Uterus (tissue), 4 donors: ENCODE data around the gene PRKN. TPM values are rescaled to one million over a fixed set of nuclear protein-coding genes. Genes with fewer than 3 reads are reported as not detected.

ENCODE experiments used
- DNase-seq, 2 donors: peaks; one replicate each; pipeline ENCODE4 v3.0.0-alpha.2; 2019 to 2020
- H3K27ac ChIP-seq, 2 donors: fragments of 200-600 bp; sonication (generic); 1 replicate in 1 of 2; 2 replicates in 1 of 2; pipeline ENCODE4 v1.5.1; 2016 to 2018
- H3K27me3 ChIP-seq, 2 donors: fragments of 200-600 bp; sonication (generic); one replicate each; pipeline ENCODE4 v1.5.1; 2018 to 2019; ENCODE audit warnings: control low read depth in 1 of 2
- H3K36me3 ChIP-seq, 2 donors: fragments of 200-600 bp; sonication (generic); one replicate each; pipeline ENCODE4 v1.5.1; 2019; ENCODE audit warnings: control low read depth in 1 of 2
- H3K4me1 ChIP-seq, 2 donors: fragments of 200-600 bp; sonication (generic); one replicate each; pipeline ENCODE4 v1.5.1; 2018 to 2019; ENCODE audit warnings: control low read depth in 1 of 2
- H3K4me3 ChIP-seq, 2 donors: fragments of 200-600 bp; sonication (generic); 1 replicate in 1 of 2; 2 replicates in 1 of 2; pipeline ENCODE4 v1.5.1; 2018 to 2019; ENCODE audit warnings: mild to moderate bottlenecking in 1 of 2
- H3K9me3 ChIP-seq, 2 donors: fragments of 200-600 bp; sonication (generic); one replicate each; pipeline ENCODE4 v1.5.1; 2019; ENCODE audit warnings: control low read depth in 1 of 2
- POLR2A ChIP-seq, 2 donors: fragments of 450-650 bp; IDR thresholded peaks; one replicate each; pipeline ENCODE4 v1.6.1; 2016; ENCODE audit warnings: antibody characterized with exemption in 2 of 2, mild to moderate bottlenecking in 1 of 2, moderate library complexity in 1 of 2
- intact Hi-C: fragments of 100-400 bp; cut with DNase I; formaldehyde crosslinking; loops from one replicate; pipeline ENCODE4 v1.15.1; 2023; ENCODE audit warnings: low total_unique reads
- total RNA-seq, 4 donors: library from RNA; depleted of rRNA in 3 of 4; stranded (reverse); fragments of >200 nt in 3 of 4; gene quantifications; one replicate each; pipeline versions ENCODE4 v1.1.0 to v1.2.4, GENCODE V29; 2014 to 2023
- TF ChIP-seq, protein P1 (sequence below), 4 experiments: fragments of 200-600 bp in 2 of 4; fragments of 450-650 bp in 2 of 4; sonication (generic) in 2 of 4; IDR thresholded peaks; one replicate each; pipeline ENCODE4 v1.5.1; 2016 to 2019; ENCODE audit warnings: antibody characterized with exemption in 4 of 4, mild to moderate bottlenecking in 2 of 4, moderate library complexity in 1 of 4
- donor health status: DM: yes; HTN: yes; CAD: no.

Gene PRKN
- total RNA-seq, 4 donors from 2014 or later = 10.2 to 21.3 (median 13.1) TPM

DNA sequence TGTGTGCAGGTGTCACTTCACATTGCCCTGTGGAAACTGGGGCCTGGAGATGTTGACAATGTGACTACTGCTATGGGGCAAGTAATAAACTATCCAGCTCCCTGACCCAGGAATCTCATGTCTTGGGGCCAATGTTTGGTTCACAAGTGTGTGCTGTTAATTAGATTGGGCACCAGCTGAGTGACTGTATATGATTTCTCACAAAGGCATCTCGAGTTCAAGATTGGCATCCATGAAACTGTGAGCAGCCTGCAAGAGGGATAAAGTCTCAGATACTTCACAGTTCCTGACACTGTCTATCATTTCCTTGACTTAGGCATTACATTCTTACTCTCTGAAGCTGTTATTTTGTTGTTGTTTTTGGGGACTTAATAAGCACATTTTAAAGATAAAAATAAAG, 264.0 kb downstream of the PRKN start:
- Histone ChIP-seq H3K4me1 (no peaks in the 10 kb centered on the region), H3K9me3 (no peaks in the 10 kb centered on the region), H3K36me3 (no peaks in the 10 kb centered on the region), H3K27me3 (no peaks in the 10 kb centered on the region), H3K27ac (no peak overlapping the region), H3K4me3 (no peak overlapping the region)
- intact Hi-C loops = no loop called here
- no peak for DNase-seq
- TF ChIP-seq, protein P1, sequence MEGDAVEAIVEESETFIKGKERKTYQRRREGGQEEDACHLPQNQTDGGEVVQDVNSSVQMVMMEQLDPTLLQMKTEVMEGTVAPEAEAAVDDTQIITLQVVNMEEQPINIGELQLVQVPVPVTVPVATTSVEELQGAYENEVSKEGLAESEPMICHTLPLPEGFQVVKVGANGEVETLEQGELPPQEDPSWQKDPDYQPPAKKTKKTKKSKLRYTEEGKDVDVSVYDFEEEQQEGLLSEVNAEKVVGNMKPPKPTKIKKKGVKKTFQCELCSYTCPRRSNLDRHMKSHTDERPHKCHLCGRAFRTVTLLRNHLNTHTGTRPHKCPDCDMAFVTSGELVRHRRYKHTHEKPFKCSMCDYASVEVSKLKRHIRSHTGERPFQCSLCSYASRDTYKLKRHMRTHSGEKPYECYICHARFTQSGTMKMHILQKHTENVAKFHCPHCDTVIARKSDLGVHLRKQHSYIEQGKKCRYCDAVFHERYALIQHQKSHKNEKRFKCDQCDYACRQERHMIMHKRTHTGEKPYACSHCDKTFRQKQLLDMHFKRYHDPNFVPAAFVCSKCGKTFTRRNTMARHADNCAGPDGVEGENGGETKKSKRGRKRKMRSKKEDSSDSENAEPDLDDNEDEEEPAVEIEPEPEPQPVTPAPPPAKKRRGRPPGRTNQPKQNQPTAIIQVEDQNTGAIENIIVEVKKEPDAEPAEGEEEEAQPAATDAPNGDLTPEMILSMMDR (IDR thresholded peaks at IDR 0.05) = no peak
- TF ChIP-seq POLR2A (IDR thresholded peaks at IDR 0.05) = no peak

DNA sequence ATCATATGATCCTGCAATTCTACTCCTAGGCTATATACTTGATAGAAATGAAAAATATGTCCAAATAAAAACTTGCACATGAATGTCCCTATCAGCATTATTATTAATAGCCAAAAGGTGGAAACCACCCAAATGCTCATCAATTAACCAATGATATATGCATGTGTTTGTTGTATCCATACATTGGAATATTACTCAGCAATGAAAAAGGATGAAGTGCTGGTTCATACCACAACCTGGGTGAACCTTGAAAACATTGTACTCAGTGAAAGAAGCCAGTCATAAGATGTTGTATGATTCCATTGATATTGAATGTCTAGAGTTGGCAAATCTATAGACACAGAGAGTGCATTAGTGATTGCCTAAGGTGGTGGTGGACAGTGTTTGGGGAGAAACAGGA, 267.6 kb downstream of the PRKN start:
- intact Hi-C loops = no loop called here
- no peaks in the 10 kb centered on the region for H3K27me3 ChIP-seq
- H3K27ac ChIP-seq = no peak overlapping the region
- no peak overlapping the region for H3K4me3 ChIP-seq
- no peaks in the 10 kb centered on the region for H3K9me3 ChIP-seq
- no peaks in the 10 kb centered on the region for H3K36me3 ChIP-seq
- DNase-seq = no peak
- H3K4me1 ChIP-seq = no peaks in the 10 kb centered on the region
- TF ChIP-seq POLR2A (IDR thresholded peaks at IDR 0.05) = no peak
- TF ChIP-seq, protein P1 (IDR thresholded peaks at IDR 0.05) = no peak

DNA sequence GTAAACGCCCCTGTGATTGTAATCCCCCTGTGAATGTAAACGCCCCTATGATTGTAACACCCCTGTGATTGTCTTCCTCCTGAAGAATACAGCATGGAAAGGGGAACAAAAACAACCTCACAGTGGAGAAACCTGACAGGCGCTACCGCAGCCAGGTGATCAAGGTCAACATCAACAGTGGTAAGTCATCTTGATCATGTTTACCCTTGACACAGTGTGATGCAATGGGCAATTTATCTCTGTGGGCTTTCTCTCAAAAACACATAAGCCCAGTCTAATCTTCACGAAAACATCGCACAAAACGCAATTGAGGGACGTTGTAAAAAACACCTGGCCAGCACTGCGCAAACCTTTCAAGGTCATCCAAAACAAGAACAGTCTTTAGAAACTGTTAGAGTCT, 277.2 kb downstream of the PRKN start:
- Histone ChIP-seq H3K4me3 (no peak overlapping the region), H3K27ac (no peak overlapping the region), H3K9me3 (no peaks in the 10 kb centered on the region), H3K36me3 (no peaks in the 10 kb centered on the region), H3K4me1 (no peaks in the 10 kb centered on the region), H3K27me3 (no peaks in the 10 kb centered on the region)
- TF ChIP-seq, protein P1 (IDR thresholded peaks at IDR 0.05) = no peak
- no peak for TF ChIP-seq POLR2A (IDR thresholded peaks at IDR 0.05)
- intact Hi-C loops = no loop called here
- no peak for DNase-seq

DNA sequence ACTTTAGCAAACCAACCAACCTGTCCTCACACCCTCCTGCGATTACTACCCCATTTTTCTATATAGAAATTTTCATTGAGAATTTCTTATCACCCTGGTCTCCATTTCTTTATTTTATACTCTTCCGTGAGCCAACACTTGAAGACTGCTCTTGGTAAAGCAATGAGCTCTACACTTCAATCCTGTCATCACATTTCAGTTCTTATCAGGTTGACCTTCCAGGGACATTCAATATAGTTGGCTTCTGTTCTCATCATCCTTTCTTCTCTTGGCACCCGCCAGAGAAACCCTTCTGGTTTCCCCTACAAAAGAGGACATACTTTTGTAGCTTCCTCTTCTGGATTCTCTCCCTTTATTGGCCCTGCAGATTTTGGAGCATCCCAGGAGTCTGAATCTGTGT, 279.3 kb downstream of the PRKN start:
- no peak overlapping the region for H3K27ac ChIP-seq
- no peaks in the 10 kb centered on the region for H3K27me3 ChIP-seq
- no peaks in the 10 kb centered on the region for H3K9me3 ChIP-seq
- no peaks in the 10 kb centered on the region for H3K4me1 ChIP-seq
- intact Hi-C loops = no loop called here
- H3K4me3 ChIP-seq = no peak overlapping the region
- TF ChIP-seq POLR2A (IDR thresholded peaks at IDR 0.05) = no peak
- TF ChIP-seq, protein P1 (IDR thresholded peaks at IDR 0.05) = no peak
- H3K36me3 ChIP-seq = no peaks in the 10 kb centered on the region
- no peak for DNase-seq

DNA sequence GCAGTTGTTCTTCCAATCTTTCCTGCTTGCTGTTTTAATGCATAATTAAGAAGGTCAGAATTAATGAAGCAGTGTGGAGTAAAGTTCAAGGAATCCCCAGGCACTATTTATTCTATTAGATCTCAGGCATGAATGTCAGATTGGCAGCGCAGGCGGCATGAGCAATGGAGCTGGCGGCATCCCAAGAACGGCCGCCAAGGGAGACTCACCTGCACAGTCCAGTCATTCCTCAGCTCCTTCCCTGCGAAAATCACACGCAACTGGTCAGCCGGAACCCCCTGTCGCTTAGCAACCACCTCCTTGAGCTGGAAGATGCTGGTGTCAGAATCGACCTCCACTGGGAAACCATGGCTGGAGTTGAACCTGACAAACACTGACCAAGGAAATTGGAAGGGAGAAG, 284.5 kb downstream of the PRKN start:
- H3K4me1 ChIP-seq = no peaks in the 10 kb centered on the region
- no peaks in the 10 kb centered on the region for H3K27me3 ChIP-seq
- no peaks in the 10 kb centered on the region for H3K36me3 ChIP-seq
- H3K27ac ChIP-seq = no peak overlapping the region
- DNase-seq = no peak
- TF ChIP-seq POLR2A (IDR thresholded peaks at IDR 0.05) = no peak
- TF ChIP-seq, protein P1 (IDR thresholded peaks at IDR 0.05) = no peak
- no peaks in the 10 kb centered on the region for H3K9me3 ChIP-seq
- intact Hi-C loops = no loop called here
- H3K4me3 ChIP-seq = no peak overlapping the region
